K562 (cell line): ENCODE results near the gene ACTG2. TPM values are rescaled to one million over a fixed set of nuclear protein-coding genes. Genes with fewer than 3 reads are reported as not detected.

Source experiments
- ATAC-seq: fragments of 200-7000 bp; cut with Tn5 transposase; 3 replicates; pipeline ENCODE4 v1.9.1; 2020; ENCODE audit warnings: moderate library complexity
- BruUV-seq: library from RNA; stranded (reverse); fragments of 400-500 nt; replicated peaks from 2 replicates; lab custom pipeline; 2021; lab: Mats Ljungman, UMichigan
- CTCF ChIA-PET: fragments of 300-600 bp; formaldehyde crosslinking; extraction: SDS; loops from one replicate; lab custom pipeline; 2021; ENCODE audit warnings: low intra/inter-chr PET ratio; lab: Yijun Ruan, JAX
- POLR2A ChIA-PET: fragments of 300-600, 350-650 bp; sonication (Branson Sonifier 250); formaldehyde crosslinking; extraction: SDS; loops from one replicate; lab custom pipeline; 2021; ENCODE audit warnings: antibody characterized with exemption, inconsistent platforms; lab: Yijun Ruan, JAX
- DNase-seq, 4 experiments: peaks; one replicate each; pipeline versions ENCODE4 v3.0.0 to v3.0.0-alpha.2; 2011 to 2018; ENCODE audit warnings: low spot score in 3 of 4, mixed read lengths in 3 of 4; ENCODE audit errors: extremely low read depth in 1 of 4
- FAIRE-seq: peaks from 2 replicates; lab custom pipeline; 2011; peaks lifted over from hg19 to GRCh38; lab: Jason Lieb, UNC
- H2AFZ ChIP-seq: 2 replicates; pipeline ENCODE4 v1.6.0; 2011; ENCODE audit warnings: low read depth, low read length, control low read depth, inconsistent platforms
- H3K27ac ChIP-seq: fragments of 200-600 bp; 3 replicates; pipeline ENCODE4 v1.8.0; 2011; ENCODE audit warnings: low read depth, mild to moderate bottlenecking, control low read depth, inconsistent platforms, low read length, moderate library complexity, mixed read lengths; ENCODE audit errors: extremely low read depth
- H3K27me3 ChIP-seq, 2 experiments: fragments of 300-600 bp in 1 of 2; 2 replicates in 1 of 2; 3 replicates in 1 of 2; pipeline versions ENCODE4 v1.6.0 to v1.8.0; 2011; ENCODE audit warnings: inconsistent platforms in 2 of 2, low read length in 2 of 2, mild to moderate bottlenecking in 1 of 2, mixed read lengths in 1 of 2, moderate library complexity in 1 of 2; ENCODE audit not compliant: control insufficient read depth in 2 of 2, insufficient read depth in 2 of 2
- H3K36me3 ChIP-seq: fragments of 300-600 bp; 3 replicates; pipeline ENCODE4 v1.8.0; 2011; ENCODE audit warnings: mild to moderate bottlenecking, low read length, inconsistent platforms; ENCODE audit not compliant: control insufficient read depth, insufficient read depth
- H3K4me1 ChIP-seq, 2 experiments: fragments of 200-600 bp in 1 of 2; replicated peaks in 1 of 2; 2 replicates in 1 of 2; 3 replicates in 1 of 2; pipeline versions ENCODE4 v1.5.1 to v1.8.0; 2011; ENCODE audit warnings: inconsistent platforms in 2 of 2, low read length in 2 of 2, mild to moderate bottlenecking in 1 of 2, mixed read lengths in 1 of 2, moderate library complexity in 1 of 2; ENCODE audit not compliant: control insufficient read depth in 2 of 2, insufficient read depth in 2 of 2
- H3K4me2 ChIP-seq: 2 replicates; pipeline ENCODE4 v1.6.1; 2011; ENCODE audit warnings: low read length, control low read depth, inconsistent platforms, mixed read lengths; ENCODE audit not compliant: insufficient read depth
- H3K4me3 ChIP-seq: fragments of 200-600 bp; sonication (generic), shearing (Covaris generic); 2 replicates; pipeline ENCODE4 v1.5.1; 2016; ENCODE audit warnings: control low read depth, inconsistent platforms
- H3K79me2 ChIP-seq: fragments of 200-600 bp; 3 replicates; pipeline ENCODE4 v1.8.0; 2011; ENCODE audit warnings: low read length, inconsistent platforms; ENCODE audit not compliant: control insufficient read depth, insufficient read depth
- H3K9ac ChIP-seq, 2 experiments: 2 replicates each; pipeline versions ENCODE4 v1.6.0 to v1.6.1; 2011; ENCODE audit warnings: low read depth in 2 of 2, low read length in 2 of 2, control low read depth in 1 of 2, inconsistent platforms in 1 of 2, mild to moderate bottlenecking in 1 of 2, mixed read lengths in 1 of 2; ENCODE audit not compliant: insufficient read depth in 1 of 2
- H3K9me1 ChIP-seq: one replicate; pipeline ENCODE4 v1.6.0; 2011; ENCODE audit warnings: inconsistent platforms, mild to moderate bottlenecking, low read length, moderate library complexity; ENCODE audit not compliant: control insufficient read depth, insufficient read depth
- H3K9me3 ChIP-seq: replicated peaks from 2 replicates; pipeline ENCODE4 v1.5.1; 2011; ENCODE audit warnings: low read depth, low read length, inconsistent platforms; ENCODE audit not compliant: control insufficient read depth, insufficient read depth
- H4K20me1 ChIP-seq: replicated peaks from 2 replicates; pipeline ENCODE4 v1.6.1; 2011; ENCODE audit warnings: low read length, inconsistent platforms, mixed read lengths; ENCODE audit not compliant: control insufficient read depth, insufficient read depth
- GTF2A2 ChIP-seq: IDR thresholded peaks from 2 replicates; pipeline ENCODE4 v1.6.1; 2016; ENCODE audit warnings: mild to moderate bottlenecking, missing genetic modification characterization, missing compliant biosample characterization
- MAX ChIP-seq: sonication (generic); formaldehyde crosslinking; IDR thresholded peaks from 2 replicates; pipeline ENCODE4 v1.9.0; 2022; ENCODE audit warnings: mild to moderate bottlenecking, missing genetic modification reagents
- MED1 ChIP-seq: sonication (generic); formaldehyde crosslinking; IDR thresholded peaks from 2 replicates; pipeline ENCODE4 v1.8.1; 2023; ENCODE audit warnings: missing genetic modification reagents, borderline replicate concordance
- ZNF282 ChIP-seq: sonication (generic); formaldehyde crosslinking; IDR thresholded peaks from 2 replicates; pipeline ENCODE4 v1.8.1; 2023; ENCODE audit warnings: missing genetic modification reagents
- WGBS: fragments of 100-300 bp; shearing (Covaris generic); methylation state at CpG from one replicate; pipeline ENCODE4 v1.1.6; 2016; ENCODE audit warnings: low coverage, mixed read lengths; ENCODE audit not compliant: insufficient coverage; ENCODE audit errors: missing lambda C conversion rate; 5-methylcytosine and 5-hydroxymethylcytosine counted together
- in situ Hi-C: fragments of 300-500 bp; cut with MboI; formaldehyde crosslinking; loops from 4 replicates; pipeline ENCODE4 v1.15.0; 2018; ENCODE audit warnings: inconsistent platforms, mixed read lengths
- intact Hi-C: fragments of 100-400 bp; cut with micrococcal nuclease; formaldehyde crosslinking; loops from 2 replicates; pipeline ENCODE4 v1.14.2; 2022
- polyA plus RNA-seq, 8 experiments: library from polyadenylated mRNA; depleted of rRNA in 4 of 8; stranded (reverse) in 5 of 8; unstranded in 3 of 8; fragments of >200 nt; fragmentation: Nextera tagmentation in 2 of 8; fragmentation: Illumina TruSeq in 1 of 8; extraction: Ambion mirVana in 2 of 8; extraction: Trizol in 1 of 8; gene quantifications; 2 replicates each; pipeline versions ENCODE4 v1.2.1 to v1.2.3, GENCODE V29; 2011 to 2014; ENCODE audit warnings: inconsistent platforms in 1 of 8, missing spikeins in 1 of 8
- total RNA-seq, 7 experiments: library from RNA; depleted of rRNA in 6 of 7; stranded (reverse); fragments of >200 nt in 6 of 7; fragmentation: Illumina TruSeq in 2 of 7; extraction: Trizol in 2 of 7; gene quantifications; 2 replicates each; pipeline versions ENCODE4 v1.2.1 to v1.2.3, GENCODE V29; 2011 to 2021; ENCODE audit warnings: low replicate concordance in 1 of 7
- TF ChIP-seq, protein P1 (sequence below): fragments of 250-450 bp; sonication (Bioruptor Pico); IDR thresholded peaks from 2 replicates; pipeline ENCODE4 v1.4.0; 2020

The ACTG2 gene
- total and polyA plus RNA-seq, 9 of the 15 experiments (the other 6 are each of a cell fraction or from before 2014, with no cell fraction given): 0.06 to 0.60 TPM; not detected in 7

DNA sequence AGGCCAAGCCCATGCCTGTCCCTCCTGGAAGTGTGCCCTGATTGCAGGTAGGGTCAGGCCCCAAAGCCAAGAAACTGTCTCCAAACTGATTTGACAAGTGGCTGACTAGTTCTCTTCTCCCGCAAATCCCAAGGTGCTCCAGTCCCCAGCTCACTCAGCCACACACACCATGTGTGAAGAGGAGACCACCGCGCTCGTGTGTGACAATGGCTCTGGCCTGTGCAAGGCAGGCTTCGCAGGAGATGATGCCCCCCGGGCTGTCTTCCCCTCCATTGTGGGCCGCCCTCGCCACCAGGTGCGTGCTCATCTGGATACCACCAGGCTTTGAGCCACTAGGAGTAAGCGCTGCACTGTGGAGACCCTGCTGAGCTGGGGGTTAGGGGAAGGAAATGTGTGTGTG is 8.3 kb downstream of the ACTG2 start:
- CTCF ChIA-PET: no interaction called here
- Histone ChIP-seq H3K4me3 (no peak overlapping the region), H3K4me1 (no peaks in the 10 kb centered on the region), H3K36me3 (no peaks in the 10 kb centered on the region), H3K4me2 (no peak overlapping the region), H4K20me1 (no peaks in the 10 kb centered on the region), H2AFZ (no peak overlapping the region), H3K27ac (no peak overlapping the region), H3K9me1 (no peaks in the 10 kb centered on the region), H3K79me2 (no peaks in the 10 kb centered on the region), H3K9ac (no peak overlapping the region), H3K9me3 (no peaks in the 10 kb centered on the region; the same call in 1 of the 2 replicates), H3K27me3 (no peaks in the 10 kb centered on the region; a peak in 1 of 5 replicates)
- POLR2A ChIA-PET: no interaction called here
- no peak for DNase-seq
- 27% methylated on average over 2 of the region's 10 CpGs for WGBS
- in situ Hi-C loops: no loop called here
- TF ChIP-seq ZNF282 (CRISPR knock-in tag) (no peak), MED1 (CRISPR knock-in tag) (no peak), GTF2A2 (no peak), MAX (CRISPR knock-in tag) (no peak)
- TF ChIP-seq, protein P1, sequence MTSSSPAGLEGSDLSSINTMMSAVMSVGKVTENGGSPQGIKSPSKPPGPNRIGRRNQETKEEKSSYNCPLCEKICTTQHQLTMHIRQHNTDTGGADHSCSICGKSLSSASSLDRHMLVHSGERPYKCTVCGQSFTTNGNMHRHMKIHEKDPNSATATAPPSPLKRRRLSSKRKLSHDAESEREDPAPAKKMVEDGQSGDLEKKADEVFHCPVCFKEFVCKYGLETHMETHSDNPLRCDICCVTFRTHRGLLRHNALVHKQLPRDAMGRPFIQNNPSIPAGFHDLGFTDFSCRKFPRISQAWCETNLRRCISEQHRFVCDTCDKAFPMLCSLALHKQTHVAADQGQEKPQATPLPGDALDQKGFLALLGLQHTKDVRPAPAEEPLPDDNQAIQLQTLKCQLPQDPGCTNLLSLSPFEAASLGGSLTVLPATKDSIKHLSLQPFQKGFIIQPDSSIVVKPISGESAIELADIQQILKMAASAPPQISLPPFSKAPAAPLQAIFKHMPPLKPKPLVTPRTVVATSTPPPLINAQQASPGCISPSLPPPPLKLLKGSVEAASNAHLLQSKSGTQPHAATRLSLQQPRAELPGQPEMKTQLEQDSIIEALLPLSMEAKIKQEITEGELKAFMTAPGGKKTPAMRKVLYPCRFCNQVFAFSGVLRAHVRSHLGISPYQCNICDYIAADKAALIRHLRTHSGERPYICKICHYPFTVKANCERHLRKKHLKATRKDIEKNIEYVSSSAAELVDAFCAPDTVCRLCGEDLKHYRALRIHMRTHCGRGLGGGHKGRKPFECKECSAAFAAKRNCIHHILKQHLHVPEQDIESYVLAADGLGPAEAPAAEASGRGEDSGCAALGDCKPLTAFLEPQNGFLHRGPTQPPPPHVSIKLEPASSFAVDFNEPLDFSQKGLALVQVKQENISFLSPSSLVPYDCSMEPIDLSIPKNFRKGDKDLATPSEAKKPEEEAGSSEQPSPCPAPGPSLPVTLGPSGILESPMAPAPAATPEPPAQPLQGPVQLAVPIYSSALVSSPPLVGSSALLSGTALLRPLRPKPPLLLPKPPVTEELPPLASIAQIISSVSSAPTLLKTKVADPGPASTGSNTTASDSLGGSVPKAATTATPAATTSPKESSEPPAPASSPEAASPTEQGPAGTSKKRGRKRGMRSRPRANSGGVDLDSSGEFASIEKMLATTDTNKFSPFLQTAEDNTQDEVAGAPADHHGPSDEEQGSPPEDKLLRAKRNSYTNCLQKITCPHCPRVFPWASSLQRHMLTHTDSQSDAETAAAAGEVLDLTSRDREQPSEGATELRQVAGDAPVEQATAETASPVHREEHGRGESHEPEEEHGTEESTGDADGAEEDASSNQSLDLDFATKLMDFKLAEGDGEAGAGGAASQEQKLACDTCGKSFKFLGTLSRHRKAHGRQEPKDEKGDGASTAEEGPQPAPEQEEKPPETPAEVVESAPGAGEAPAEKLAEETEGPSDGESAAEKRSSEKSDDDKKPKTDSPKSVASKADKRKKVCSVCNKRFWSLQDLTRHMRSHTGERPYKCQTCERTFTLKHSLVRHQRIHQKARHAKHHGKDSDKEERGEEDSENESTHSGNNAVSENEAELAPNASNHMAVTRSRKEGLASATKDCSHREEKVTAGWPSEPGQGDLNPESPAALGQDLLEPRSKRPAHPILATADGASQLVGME (CRISPR knock-in tag): no peak
- intact Hi-C loops: no loop called here
- no TSS peak for BruUV-seq
- ATAC-seq: no peak
- no peak for FAIRE-seq
